IPS DF 6.9 (cell line): Measurements from ENCODE around the gene CNP.

Experiments
- DNase-seq: peaks from one replicate; pipeline ENCODE4 v3.0.0-alpha.2; 2013; ENCODE audit warnings: low read depth, low spot score
- H3K27ac ChIP-seq: one replicate; pipeline ENCODE4 v1.5.1; 2013; ENCODE audit warnings: low read length, control low read depth
- H3K27me3 ChIP-seq: 2 replicates; pipeline ENCODE4 v1.6.1; 2013; ENCODE audit warnings: mild to moderate bottlenecking, low read length; ENCODE audit not compliant: control insufficient read depth, insufficient read depth
- H3K36me3 ChIP-seq: 2 replicates; pipeline ENCODE4 v1.6.1; 2013; ENCODE audit warnings: low read length; ENCODE audit not compliant: control insufficient read depth, insufficient read depth
- H3K4me1 ChIP-seq: 2 replicates; pipeline ENCODE4 v1.6.1; 2013; ENCODE audit warnings: low read length; ENCODE audit not compliant: control insufficient read depth, insufficient read depth
- H3K4me3 ChIP-seq: 2 replicates; pipeline ENCODE4 v1.5.1; 2013; ENCODE audit warnings: mild to moderate bottlenecking, low read length
- H3K9me3 ChIP-seq: 2 replicates; pipeline ENCODE4 v1.6.1; 2013; ENCODE audit warnings: low read length, inconsistent platforms; ENCODE audit not compliant: control insufficient read depth, insufficient read depth
- WGBS: extraction: QIAGEN DNeasy Blood & Tissue Kit; methylation state at CpG from one replicate; pipeline ENCODE4 v1.1.7; 2013; ENCODE audit warnings: mixed read lengths, missing lambda C conversion rate; ENCODE audit not compliant: insufficient read length, insufficient coverage; 5-methylcytosine and 5-hydroxymethylcytosine counted together

Gene CNP

GRCh38 chr17:41966463-41967140 lies at the start of gene CNP:
Gene CNP (plus strand): TSS chr17:41966795. CDS start chr17:41966885, 90 bp downstream.
- H3K9me3 ChIP-seq = no peaks in the 10 kb centered on the region
- H3K27me3 ChIP-seq = no peaks in the 10 kb centered on the region
- H3K4me1 ChIP-seq = peaks cover 2% of the 10 kb centered on the region; the same call in 1 of the 2 replicates
- peak; percentile 45 for DNase-seq
- WGBS = no CpG with 5 or more reads among the region's 71 CpGs
- peak within 1 kb of the TSS; percentile 59 for H3K4me3 ChIP-seq
- H3K36me3 ChIP-seq = peaks cover 11% of the 10 kb centered on the region
- no peak within 1 kb of the TSS for H3K27ac ChIP-seq

DNA sequence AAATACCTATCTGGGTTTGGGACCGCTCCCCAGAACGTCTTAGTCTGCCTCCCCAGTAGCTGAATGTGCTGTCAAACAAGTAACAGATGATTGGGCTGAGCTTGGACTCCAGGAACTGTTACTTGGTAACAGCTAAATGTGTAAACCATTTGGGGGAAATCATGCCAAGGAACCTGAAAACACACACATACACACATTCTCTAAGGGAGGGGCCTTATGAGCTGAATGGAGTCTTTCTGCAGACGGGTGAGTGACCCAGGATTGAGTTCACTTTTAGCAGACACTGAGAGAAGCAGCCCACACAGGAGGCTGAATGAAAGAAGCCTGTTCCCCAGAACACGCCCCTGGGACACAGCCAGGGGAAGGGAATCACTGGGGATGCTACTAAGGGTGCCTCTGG lies 49.4 kb upstream of the CNP start:
- peaks cover 8% of the 10 kb centered on the region; the same call in 1 of the 2 replicates for H3K4me1 ChIP-seq
- H3K27me3 ChIP-seq = no peaks in the 10 kb centered on the region
- no peak overlapping the region; the same call in 1 of the 2 replicates for H3K4me3 ChIP-seq
- H3K36me3 ChIP-seq = peaks cover 16% of the 10 kb centered on the region
- no peak for DNase-seq
- H3K9me3 ChIP-seq = no peaks in the 10 kb centered on the region
- WGBS = no CpG with 5 or more reads among the region's 4 CpGs
- no peak overlapping the region for H3K27ac ChIP-seq

DNA sequence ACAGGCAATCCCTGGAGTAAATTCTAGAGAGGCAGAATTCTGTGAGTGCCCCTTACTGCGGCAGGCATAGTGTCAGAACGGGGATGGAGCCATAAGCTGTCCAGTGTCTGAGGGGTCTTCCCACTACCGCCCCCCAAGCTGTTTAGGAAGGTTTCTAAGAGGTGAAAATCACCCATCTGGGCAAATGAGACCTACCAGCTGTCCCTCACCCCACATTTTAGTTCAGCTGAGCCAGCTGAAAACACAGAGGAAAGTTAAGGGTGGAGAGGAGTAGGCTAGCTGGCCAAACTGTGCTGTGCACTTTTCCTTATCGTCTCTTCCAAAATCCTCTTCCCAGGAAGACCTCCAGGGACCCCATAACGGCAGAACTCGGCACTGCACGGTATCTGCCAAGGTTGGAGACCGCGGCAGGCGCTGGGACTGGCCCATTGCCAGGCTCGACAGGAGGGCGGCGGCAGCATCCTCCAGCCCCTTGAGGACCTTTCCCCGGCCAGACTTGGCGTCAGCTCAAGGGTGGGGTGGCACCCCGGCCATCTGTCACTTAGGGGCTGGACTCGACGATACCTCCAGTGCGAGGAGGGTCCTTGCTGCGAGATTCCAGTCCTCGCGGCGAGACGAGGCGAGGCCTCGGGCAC lies 48.8 kb upstream of the CNP start:
- peaks cover 8% of the 10 kb centered on the region; the same call in 1 of the 2 replicates for H3K4me1 ChIP-seq
- no peak overlapping the region for H3K27ac ChIP-seq
- H3K4me3 ChIP-seq = peak overlapping the region; percentile 96
- peaks cover 12% of the 10 kb centered on the region; the same call in 1 of the 2 replicates for H3K36me3 ChIP-seq
- WGBS = no CpG with 5 or more reads among the region's 26 CpGs
- no peaks in the 10 kb centered on the region for H3K9me3 ChIP-seq
- no peaks in the 10 kb centered on the region for H3K27me3 ChIP-seq
- DNase-seq = no peak

GRCh38 chr17:41918314-41919164 lies 48.1 kb upstream of the CNP start, which contains the start of gene ACLY:
Gene ACLY (minus strand): TSS chr17:41918951. CDS start chr17:41913873, 5,078 bp downstream.
- Histone ChIP-seq H3K4me1 (peaks cover 8% of the 10 kb centered on the region; the same call in 1 of the 2 replicates), H3K4me3 (peak within 1 kb of the TSS; percentile 96), H3K36me3 (peaks cover 7% of the 10 kb centered on the region; the same call in 1 of the 2 replicates), H3K27me3 (no peaks in the 10 kb centered on the region), H3K9me3 (no peaks in the 10 kb centered on the region), H3K27ac (peak within 1 kb of the TSS; percentile 11)
- DNase-seq = peak; percentile 94
- WGBS = no CpG with 5 or more reads among the region's 80 CpGs

DNA sequence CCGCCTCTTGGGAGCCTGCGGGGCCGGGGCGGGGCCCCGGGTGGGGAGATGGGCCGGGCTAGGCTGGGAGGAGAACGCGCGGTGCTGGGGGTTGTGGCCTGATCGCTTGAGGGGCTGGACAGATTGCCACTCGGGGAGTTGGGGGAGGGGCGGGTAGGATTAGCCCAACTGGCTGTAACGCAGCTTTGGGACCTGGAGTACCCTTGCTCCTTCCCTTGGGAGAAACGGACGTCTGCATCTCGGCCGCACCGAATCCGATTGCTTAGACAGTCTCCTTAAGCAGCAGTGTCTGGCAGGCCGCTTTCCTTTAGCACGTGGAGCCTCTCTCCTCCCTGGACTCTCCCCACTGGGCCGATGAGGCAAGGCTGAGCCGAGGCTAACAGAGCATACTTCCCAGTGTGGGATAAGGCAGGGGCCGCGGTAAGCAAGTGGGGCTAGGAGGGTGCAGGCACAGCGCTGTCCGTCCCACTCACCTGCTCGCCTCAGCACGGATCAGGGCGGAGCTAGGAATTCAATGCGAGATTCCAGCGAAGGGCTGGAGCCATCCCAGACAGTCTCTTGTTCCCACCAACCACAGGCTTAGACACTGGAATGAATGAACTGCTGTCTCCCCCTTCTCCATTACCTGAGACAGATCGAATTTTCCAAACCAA lies 47.3 kb upstream of the CNP start:
- no peaks in the 10 kb centered on the region for H3K27me3 ChIP-seq
- H3K27ac ChIP-seq = peak overlapping the region; percentile 11
- no CpG with 5 or more reads among the region's 33 CpGs for WGBS
- peak; percentile 60 for DNase-seq
- 0 out of 2 replicates have a peak, but pooled peaks cover under 1% of the 10 kb centered on the region for H3K36me3 ChIP-seq
- H3K4me3 ChIP-seq = peak overlapping the region; percentile 28; the same call in 1 of the 2 replicates
- H3K9me3 ChIP-seq = no peaks in the 10 kb centered on the region
- H3K4me1 ChIP-seq = peaks cover 8% of the 10 kb centered on the region; the same call in 1 of the 2 replicates

DNA sequence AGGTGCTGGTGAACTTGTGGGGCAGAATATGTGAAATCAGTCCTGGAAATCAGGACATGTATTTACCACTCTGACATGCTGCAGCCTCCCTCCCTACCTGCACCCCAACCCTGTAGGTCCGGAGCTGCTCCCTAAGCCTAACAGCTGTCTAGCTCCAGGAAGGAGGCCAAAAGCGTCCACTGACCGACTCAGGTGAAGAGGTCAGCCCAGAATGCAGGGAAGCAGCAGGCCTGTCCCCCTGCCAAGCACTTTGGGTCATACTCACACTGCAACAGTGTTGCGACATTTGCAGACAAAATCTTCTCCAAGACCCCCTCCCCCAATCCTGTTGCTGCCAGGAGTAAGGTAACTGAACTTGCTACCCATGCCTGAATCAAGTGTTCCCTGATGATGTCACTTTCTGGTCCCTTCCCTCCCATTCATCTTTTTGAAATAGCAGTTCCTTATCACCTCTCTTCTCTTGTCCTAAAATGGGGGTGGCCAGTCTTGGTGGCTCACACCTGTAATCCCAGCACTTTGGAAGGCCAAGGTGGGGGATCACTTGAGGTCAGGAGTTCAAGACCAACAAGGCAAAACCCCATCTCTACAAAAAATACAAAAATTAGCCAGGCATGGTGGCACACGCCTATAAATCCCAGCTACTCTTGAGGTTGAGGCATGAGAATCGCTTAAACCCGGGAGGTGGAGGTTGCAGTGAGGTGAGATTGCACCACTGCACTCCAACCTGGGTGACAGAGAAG lies 46.6 kb upstream of the CNP start:
- Histone ChIP-seq H3K9me3 (no peaks in the 10 kb centered on the region), H3K4me3 (peak overlapping the region; percentile 28; the same call in 1 of the 2 replicates), H3K4me1 (peaks cover 8% of the 10 kb centered on the region; the same call in 1 of the 2 replicates), H3K36me3 (no peaks in the 10 kb centered on the region), H3K27me3 (no peaks in the 10 kb centered on the region), H3K27ac (peak overlapping the region; percentile 9)
- WGBS = no CpG with 5 or more reads among the region's 7 CpGs
- DNase-seq = no peak

DNA sequence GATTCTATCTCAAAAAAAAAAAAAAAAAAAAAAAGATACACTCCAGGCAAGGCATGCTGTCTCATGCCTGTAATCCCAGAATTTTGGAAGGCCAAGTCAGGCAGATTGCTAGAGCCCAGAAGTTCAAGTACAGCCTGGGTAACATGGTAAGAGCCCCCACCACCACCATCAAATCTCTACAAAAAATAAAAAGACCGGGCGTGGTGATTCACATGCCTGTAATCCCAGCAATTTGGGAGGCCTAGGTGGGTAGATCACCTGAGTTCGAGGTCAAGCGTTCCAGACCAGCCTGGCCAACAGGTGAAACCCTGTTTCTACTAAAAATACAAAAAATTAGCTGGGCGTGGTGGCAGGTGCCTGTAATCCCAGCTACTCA lies 46.0 kb upstream of the CNP start:
- Histone ChIP-seq H3K9me3 (no peaks in the 10 kb centered on the region), H3K36me3 (no peaks in the 10 kb centered on the region), H3K4me1 (peaks cover 8% of the 10 kb centered on the region; the same call in 1 of the 2 replicates), H3K4me3 (no peak overlapping the region), H3K27ac (no peak overlapping the region), H3K27me3 (no peaks in the 10 kb centered on the region)
- WGBS = no CpG with 5 or more reads among the region's 5 CpGs
- DNase-seq = no peak

DNA sequence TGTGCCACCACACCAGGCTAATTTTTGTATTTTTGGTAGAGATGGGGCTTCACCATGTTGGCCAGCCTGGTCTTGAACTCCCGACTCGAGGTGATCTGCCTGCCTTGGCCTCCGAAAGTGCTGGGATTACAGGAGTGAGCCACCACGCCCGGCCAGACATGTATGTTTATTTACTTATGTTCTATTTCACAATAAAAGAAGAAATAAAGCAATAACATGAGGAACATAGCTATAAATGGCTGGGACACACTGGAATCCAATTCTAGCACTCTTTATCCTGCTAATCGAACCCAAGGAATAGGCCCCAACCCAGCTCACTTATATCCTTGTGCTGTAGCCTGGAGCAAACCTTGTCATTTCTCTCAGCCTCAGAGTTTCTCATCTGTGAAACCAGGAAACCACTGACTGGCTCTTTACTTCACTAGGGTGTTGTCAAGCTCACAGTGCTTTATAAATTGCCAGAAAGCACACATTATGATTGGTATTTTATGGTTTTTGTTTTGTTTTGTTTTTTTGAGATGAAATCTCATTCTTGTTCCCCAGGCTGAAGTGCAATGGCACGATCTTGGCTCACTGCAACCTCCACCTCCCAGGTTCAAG lies 40.5 kb upstream of the CNP start:
- WGBS = no CpG with 5 or more reads among the region's 7 CpGs
- Histone ChIP-seq H3K27me3 (no peaks in the 10 kb centered on the region), H3K27ac (no peak overlapping the region), H3K9me3 (no peaks in the 10 kb centered on the region), H3K36me3 (no peaks in the 10 kb centered on the region), H3K4me3 (no peak overlapping the region), H3K4me1 (no peaks in the 10 kb centered on the region)
- no peak for DNase-seq

GRCh38 chr17:41928693-41929251 lies 37.8 kb upstream of the CNP start:
- H3K36me3 ChIP-seq = no peaks in the 10 kb centered on the region
- DNase-seq = no peak
- no peaks in the 10 kb centered on the region; the same call in 1 of the 2 replicates for H3K4me1 ChIP-seq
- H3K27ac ChIP-seq = no peak overlapping the region
- no peak overlapping the region for H3K4me3 ChIP-seq
- no peaks in the 10 kb centered on the region for H3K27me3 ChIP-seq
- WGBS = no CpG with 5 or more reads among the region's 6 CpGs
- H3K9me3 ChIP-seq = no peaks in the 10 kb centered on the region
